ENCODE measurements around the gene MEAK7. TPM values are rescaled to one million over a fixed set of nuclear protein-coding genes. Genes with fewer than 3 reads are reported as not detected.

MEAK7 gene
- polyA plus RNA-seq, 3 donors = 2.5 to 5.0 (median 4.7) TPM

GRCh38 chr16:84508502-84508901, 4.0 kb upstream of the MEAK7 start:
- TF ChIP-seq CTCF (IDR thresholded peaks at IDR 0.05) = no peak
- Histone ChIP-seq H4K20me1 (ENCODE audit: insufficient read depth, low read length) (peaks cover 19% of the 10 kb centered on the region), H3K4me1 (ENCODE audit: control insufficient read depth in 1 of 2, insufficient read depth in 2 of 2, low read length in 2 of 2) (peaks cover 45 to 53% of the 10 kb centered on the region in 2 donors), H3K36me3 (replicated peaks in 1 of 2; ENCODE audit: control insufficient read depth in 1 of 2, insufficient read depth in 2 of 2, low read length in 2 of 2) (no peaks in the 10 kb centered on the region), H3K9me3 (replicated peaks in 1 of 2; ENCODE audit: control insufficient read depth in 1 of 2, insufficient read depth in 1 of 2, low read length in 2 of 2) (no peaks in the 10 kb centered on the region), H2AFZ (ENCODE audit: insufficient read depth, low read depth, low read length, poor library complexity, severe bottlenecking) (no peak overlapping the region), H3K79me2 (ENCODE audit: insufficient read depth, low read length) (no peaks in the 10 kb centered on the region), H3K4me3 (replicated peaks in 1 of 3; ENCODE audit: low read depth in 2 of 3, low read length in 3 of 3) (no peak overlapping the region), H3K27ac (ENCODE audit: low read depth in 1 of 2, low read length in 2 of 2) (no peak overlapping the region), H3K27me3 (ENCODE audit: control insufficient read depth in 2 of 2, insufficient read depth in 2 of 2, low read length in 2 of 2) (no peaks in the 10 kb centered on the region), H3K9ac (ENCODE audit: insufficient read depth, low read length, poor library complexity, severe bottlenecking) (no peak overlapping the region), H3K4me2 (replicated peaks; ENCODE audit: extremely low read depth, low read length, poor library complexity, severe bottlenecking) (no peak overlapping the region)
- Mint-ChIP-seq H3K27me3 (ENCODE audit: low read depth in 3 of 3) (peaks cover 0 to 8% (median 0%) of the 10 kb centered on the region in 3 donors), H3K9me3 (no peaks in the 10 kb centered on the region), H3K27ac (no peak overlapping the region), H3K36me3 (no peaks in the 10 kb centered on the region), H3K4me1 (peaks cover 33% of the 10 kb centered on the region), H3K4me3 (no peak overlapping the region)
- DNase-seq = no peak
- intact Hi-C loops (cut with micrococcal nuclease) = loop anchor here in 1 of 2 donors (10.0 kb wide), 2 partner anchors 234 to 544 kb away; partner anchors contain the start of gene NECAB2
- WGBS (ENCODE audit: insufficient coverage) = 92% methylated on average over 3 of the region's 8 CpGs

- Mint-ChIP-seq H3K9me3 (no peaks in the 10 kb centered on the region), H3K36me3 (peaks cover 0 to 3% of the 10 kb centered on the region in 2 donors), H3K27ac (peak overlapping the region in 5 of 7 donors; percentile 1 to 82 (median 70)), H3K4me1 (peaks cover 34% of the 10 kb centered on the region), H3K4me3 (peak overlapping the region in 1 of 2 donors; percentile 82), H3K27me3 (ENCODE audit: low read depth in 3 of 3) (peaks cover 0 to 6% (median 0%) of the 10 kb centered on the region in 3 donors)
- Histone ChIP-seq H2AFZ (ENCODE audit: insufficient read depth, low read depth, low read length, poor library complexity, severe bottlenecking) (peak overlapping the region; percentile 59), H3K4me1 (ENCODE audit: control insufficient read depth in 1 of 2, insufficient read depth in 2 of 2, low read length in 2 of 2) (peaks cover 45 to 53% of the 10 kb centered on the region in 2 donors), H3K79me2 (ENCODE audit: insufficient read depth, low read length) (no peaks in the 10 kb centered on the region), H3K9ac (ENCODE audit: insufficient read depth, low read length, poor library complexity, severe bottlenecking) (no peak overlapping the region), H3K4me3 (replicated peaks in 1 of 3; ENCODE audit: low read depth in 2 of 3, low read length in 3 of 3) (peak overlapping the region in 1 of 3 experiments; percentile 39), H3K9me3 (replicated peaks in 1 of 2; ENCODE audit: control insufficient read depth in 1 of 2, insufficient read depth in 1 of 2, low read length in 2 of 2) (no peaks in the 10 kb centered on the region), H4K20me1 (ENCODE audit: insufficient read depth, low read length) (peaks cover 19% of the 10 kb centered on the region), H3K36me3 (replicated peaks in 1 of 2; ENCODE audit: control insufficient read depth in 1 of 2, insufficient read depth in 2 of 2, low read length in 2 of 2) (no peaks in the 10 kb centered on the region), H3K27me3 (ENCODE audit: control insufficient read depth in 2 of 2, insufficient read depth in 2 of 2, low read length in 2 of 2) (no peaks in the 10 kb centered on the region), H3K27ac (ENCODE audit: low read depth in 1 of 2, low read length in 2 of 2) (peak overlapping the region in 1 of 2 donors; percentile 22), H3K4me2 (replicated peaks; ENCODE audit: extremely low read depth, low read length, poor library complexity, severe bottlenecking) (peak overlapping the region; percentile 58)
- intact Hi-C loops (cut with micrococcal nuclease) = loop anchor here in 1 of 2 donors (10.0 kb wide), 2 partner anchors 232 to 542 kb away; partner anchors contain the start of gene NECAB2
- peak in 1 of 3 donors; percentile 53 for DNase-seq
- WGBS (ENCODE audit: insufficient coverage) = 35% methylated on average over 17 of the region's 27 CpGs
- TF ChIP-seq CTCF (IDR thresholded peaks at IDR 0.05) = no peak
These were observed 2.8 kb upstream of the MEAK7 start for GRCh38 chr16:84507011-84507982.
